ENCODE results near the gene PYGM.

The PYGM gene

DNA sequence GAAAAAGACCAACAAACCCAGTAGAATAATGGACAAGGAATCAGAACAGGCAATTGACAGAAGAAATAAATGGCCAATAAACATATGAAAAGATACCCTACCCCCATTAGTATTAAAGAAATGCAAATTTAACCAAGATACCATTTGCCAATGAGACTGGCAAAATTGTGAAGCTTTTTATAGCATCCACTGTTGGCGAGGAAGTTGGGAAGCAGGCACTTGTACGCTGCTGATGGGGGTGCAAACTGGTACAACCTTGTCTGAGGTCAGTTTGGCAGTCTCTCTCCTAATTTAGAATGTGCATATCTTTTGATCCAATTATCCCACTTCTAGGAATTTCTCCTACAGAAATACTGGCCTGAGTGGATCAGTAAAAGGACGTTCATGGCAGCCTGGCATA lies 28.2 kb downstream of the PYGM start:
- TF ChIP-seq CEBPB (IDR thresholded peaks at IDR 0.05) (no peak), EGR1 (IDR thresholded peaks at IDR 0.05) (no peak), YY1 (IDR thresholded peaks at IDR 0.05; ENCODE audit: low read depth) (no peak), TAF1 (IDR thresholded peaks at IDR 0.05; ENCODE audit: low read depth) (no peak), MAX (IDR thresholded peaks at IDR 0.05) (no peak), TCF12 (IDR thresholded peaks at IDR 0.05; ENCODE audit: low read depth) (no peak), TEAD4 (IDR thresholded peaks at IDR 0.05) (no peak), USF1 (IDR thresholded peaks at IDR 0.05) (no peak), FOXM1 (IDR thresholded peaks at IDR 0.05; ENCODE audit: borderline replicate concordance, low read depth) (no peak), CREB1 (IDR thresholded peaks at IDR 0.05; ENCODE audit: low read depth) (no peak), NFIC (IDR thresholded peaks at IDR 0.05) (no peak)
- TF ChIP-seq, protein P1, sequence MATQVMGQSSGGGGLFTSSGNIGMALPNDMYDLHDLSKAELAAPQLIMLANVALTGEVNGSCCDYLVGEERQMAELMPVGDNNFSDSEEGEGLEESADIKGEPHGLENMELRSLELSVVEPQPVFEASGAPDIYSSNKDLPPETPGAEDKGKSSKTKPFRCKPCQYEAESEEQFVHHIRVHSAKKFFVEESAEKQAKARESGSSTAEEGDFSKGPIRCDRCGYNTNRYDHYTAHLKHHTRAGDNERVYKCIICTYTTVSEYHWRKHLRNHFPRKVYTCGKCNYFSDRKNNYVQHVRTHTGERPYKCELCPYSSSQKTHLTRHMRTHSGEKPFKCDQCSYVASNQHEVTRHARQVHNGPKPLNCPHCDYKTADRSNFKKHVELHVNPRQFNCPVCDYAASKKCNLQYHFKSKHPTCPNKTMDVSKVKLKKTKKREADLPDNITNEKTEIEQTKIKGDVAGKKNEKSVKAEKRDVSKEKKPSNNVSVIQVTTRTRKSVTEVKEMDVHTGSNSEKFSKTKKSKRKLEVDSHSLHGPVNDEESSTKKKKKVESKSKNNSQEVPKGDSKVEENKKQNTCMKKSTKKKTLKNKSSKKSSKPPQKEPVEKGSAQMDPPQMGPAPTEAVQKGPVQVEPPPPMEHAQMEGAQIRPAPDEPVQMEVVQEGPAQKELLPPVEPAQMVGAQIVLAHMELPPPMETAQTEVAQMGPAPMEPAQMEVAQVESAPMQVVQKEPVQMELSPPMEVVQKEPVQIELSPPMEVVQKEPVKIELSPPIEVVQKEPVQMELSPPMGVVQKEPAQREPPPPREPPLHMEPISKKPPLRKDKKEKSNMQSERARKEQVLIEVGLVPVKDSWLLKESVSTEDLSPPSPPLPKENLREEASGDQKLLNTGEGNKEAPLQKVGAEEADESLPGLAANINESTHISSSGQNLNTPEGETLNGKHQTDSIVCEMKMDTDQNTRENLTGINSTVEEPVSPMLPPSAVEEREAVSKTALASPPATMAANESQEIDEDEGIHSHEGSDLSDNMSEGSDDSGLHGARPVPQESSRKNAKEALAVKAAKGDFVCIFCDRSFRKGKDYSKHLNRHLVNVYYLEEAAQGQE (IDR thresholded peaks at IDR 0.05; ENCODE audit: low read depth): no peak

GRCh38 chr11:64729851-64730382 lies 29.9 kb downstream of the PYGM start:
- no peak for TF ChIP-seq EGR1 (IDR thresholded peaks at IDR 0.05)

- TF ChIP-seq ZBTB7A (IDR thresholded peaks at IDR 0.05; ENCODE audit: low read depth): no peak
- no peak for TF ChIP-seq EGR1 (IDR thresholded peaks at IDR 0.05)
- TF ChIP-seq, protein P1 (IDR thresholded peaks at IDR 0.05; ENCODE audit: low read depth): no peak
- TF ChIP-seq CEBPB (IDR thresholded peaks at IDR 0.05): no peak
- TF ChIP-seq EP300 (IDR thresholded peaks at IDR 0.05; ENCODE audit: borderline replicate concordance): no peak
- TF ChIP-seq FOXM1 (IDR thresholded peaks at IDR 0.05; ENCODE audit: borderline replicate concordance, low read depth): no peak
- TF ChIP-seq MAX (IDR thresholded peaks at IDR 0.05): no peak
- TF ChIP-seq YY1 (IDR thresholded peaks at IDR 0.05; ENCODE audit: low read depth): no peak
- no peak for TF ChIP-seq NFIC (IDR thresholded peaks at IDR 0.05)
- TF ChIP-seq RAD21 (IDR thresholded peaks at IDR 0.05; ENCODE audit: low read depth): no peak
Observed at GRCh38 chr11:64728757-64729365, 30.9 kb downstream of the PYGM start.

DNA sequence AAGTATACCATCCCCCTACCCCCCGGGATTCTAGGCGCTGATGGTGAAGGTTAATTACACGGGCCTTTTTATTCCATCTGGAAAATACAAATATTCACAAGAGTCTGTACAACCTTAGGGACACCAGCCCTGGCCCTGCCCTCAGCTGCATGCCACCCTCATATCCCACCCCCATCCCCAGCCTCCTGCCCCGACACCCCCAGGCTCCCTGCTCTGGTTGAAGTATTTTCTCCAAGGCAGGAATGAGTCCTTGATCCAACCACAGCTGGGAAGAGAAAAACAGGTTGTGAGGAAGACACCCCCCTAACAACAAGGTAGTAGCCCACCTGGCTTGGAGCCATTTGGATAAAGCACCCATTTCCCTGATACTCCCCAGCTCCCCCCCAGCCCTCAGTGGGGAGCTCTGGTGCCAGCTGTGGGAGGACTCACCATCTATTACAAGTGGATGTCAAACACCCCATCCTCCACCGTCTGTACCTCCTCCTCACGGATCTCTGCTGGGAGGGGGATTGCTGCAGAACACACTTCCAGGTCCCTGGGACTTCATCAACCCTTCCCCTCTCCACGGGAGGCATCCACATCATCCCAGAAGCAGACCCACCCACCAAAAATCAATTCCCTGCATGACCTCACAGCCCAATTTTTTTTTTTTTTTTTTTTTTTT lies 32.8 kb downstream of the PYGM start:
- TF ChIP-seq NFIC (IDR thresholded peaks at IDR 0.05) (no peak), CREB1 (IDR thresholded peaks at IDR 0.05; ENCODE audit: low read depth) (no peak), USF1 (IDR thresholded peaks at IDR 0.05) (no peak)

DNA sequence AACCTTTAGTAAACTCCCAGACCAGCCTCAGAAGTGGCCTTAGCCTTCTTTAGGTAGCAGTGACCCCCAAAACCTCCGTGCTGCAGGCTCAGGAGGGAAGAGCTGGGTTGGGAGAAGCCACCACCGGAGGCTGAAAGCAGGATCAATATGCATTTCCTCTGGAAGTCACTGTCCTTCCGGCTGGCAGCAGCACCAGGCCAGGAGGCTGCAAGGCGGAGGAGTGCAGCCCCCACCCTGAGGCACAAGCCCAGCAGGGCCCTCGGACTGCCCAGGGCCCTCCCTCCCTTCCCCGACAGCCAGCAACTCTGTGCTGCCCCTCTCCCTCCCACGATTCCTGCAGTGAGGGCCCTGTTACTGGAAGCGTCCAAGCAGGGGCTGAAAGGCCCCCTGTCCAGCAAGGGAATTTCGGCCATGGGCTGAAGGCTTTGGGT lies 33.5 kb downstream of the PYGM start:
- TF ChIP-seq TEAD4 (IDR thresholded peaks at IDR 0.05): no peak
- no peak for TF ChIP-seq TCF12 (IDR thresholded peaks at IDR 0.05; ENCODE audit: low read depth)
- TF ChIP-seq NFIC (IDR thresholded peaks at IDR 0.05): no peak
- TF ChIP-seq EGR1 (IDR thresholded peaks at IDR 0.05): no peak
- no peak for TF ChIP-seq TAF1 (IDR thresholded peaks at IDR 0.05; ENCODE audit: low read depth)
- no peak for TF ChIP-seq YY1 (IDR thresholded peaks at IDR 0.05; ENCODE audit: low read depth)
- TF ChIP-seq FOXM1 (IDR thresholded peaks at IDR 0.05; ENCODE audit: borderline replicate concordance, low read depth): no peak
- no peak for TF ChIP-seq CEBPB (IDR thresholded peaks at IDR 0.05)
- no peak for TF ChIP-seq ZBTB7A (IDR thresholded peaks at IDR 0.05; ENCODE audit: low read depth)
- TF ChIP-seq MAX (IDR thresholded peaks at IDR 0.05): no peak
- no peak for TF ChIP-seq RAD21 (IDR thresholded peaks at IDR 0.05; ENCODE audit: low read depth)
- no peak for TF ChIP-seq EP300 (IDR thresholded peaks at IDR 0.05; ENCODE audit: borderline replicate concordance)
- no peak for TF ChIP-seq CREB1 (IDR thresholded peaks at IDR 0.05; ENCODE audit: low read depth)
- TF ChIP-seq, protein P1 (IDR thresholded peaks at IDR 0.05; ENCODE audit: low read depth): no peak
- no peak for TF ChIP-seq USF1 (IDR thresholded peaks at IDR 0.05)
